Measurements from ENCODE around the gene RASA2.

GRCh38 chr3:141649871-141650270 is 163.0 kb downstream of the RASA2 start:
- no peak for TF ChIP-seq CTCF (conservative IDR thresholded peaks at IDR 0.05)
- TF ChIP-seq EZH2 (IDR thresholded peaks at IDR 0.05; ENCODE audit: low read depth) = no peak

All from PC-9 (cell line).